Ishikawa (cell line): ENCODE results near the gene SLC1A2.

Experiments
- CEBPB ChIP-seq: IDR thresholded peaks from 2 replicates; pipeline ENCODE4 v1.6.1; 2012
- CREB1 ChIP-seq: IDR thresholded peaks from 2 replicates; pipeline ENCODE4 v1.6.1; 2012; ENCODE audit warnings: low read depth
- EGR1 ChIP-seq: IDR thresholded peaks from 2 replicates; pipeline ENCODE4 v1.6.1; 2012
- EP300 ChIP-seq: IDR thresholded peaks from 2 replicates; pipeline ENCODE4 v1.6.1; 2012; ENCODE audit warnings: borderline replicate concordance
- FOXM1 ChIP-seq: IDR thresholded peaks from 2 replicates; pipeline ENCODE4 v1.6.1; 2012; ENCODE audit warnings: low read depth, borderline replicate concordance
- NFIC ChIP-seq: IDR thresholded peaks from 2 replicates; pipeline ENCODE4 v1.6.1; 2012
- RAD21 ChIP-seq: IDR thresholded peaks from 2 replicates; pipeline ENCODE4 v1.6.1; 2012; ENCODE audit warnings: low read depth
- TAF1 ChIP-seq: IDR thresholded peaks from 2 replicates; pipeline ENCODE4 v1.6.1; 2012; ENCODE audit warnings: low read depth, mild to moderate bottlenecking
- TCF12 ChIP-seq: IDR thresholded peaks from 2 replicates; pipeline ENCODE4 v1.6.1; 2012; ENCODE audit warnings: low read depth
- TEAD4 ChIP-seq: IDR thresholded peaks from 2 replicates; pipeline ENCODE4 v1.6.1; 2012
- YY1 ChIP-seq: IDR thresholded peaks from 2 replicates; pipeline ENCODE4 v1.6.1; 2012; ENCODE audit warnings: low read depth
- ZBTB7A ChIP-seq: IDR thresholded peaks from 2 replicates; pipeline ENCODE4 v1.6.1; 2012; ENCODE audit warnings: low read depth
- TF ChIP-seq, protein P1 (sequence below): IDR thresholded peaks from 2 replicates; pipeline ENCODE4 v1.6.1; 2012; ENCODE audit warnings: low read depth, mild to moderate bottlenecking
- TF ChIP-seq, protein P2 (sequence below): IDR thresholded peaks from 2 replicates; pipeline ENCODE4 v1.6.1; 2012
- TF ChIP-seq, protein P3 (sequence below): IDR thresholded peaks from 2 replicates; pipeline ENCODE4 v1.6.1; 2012

Gene SLC1A2

DNA sequence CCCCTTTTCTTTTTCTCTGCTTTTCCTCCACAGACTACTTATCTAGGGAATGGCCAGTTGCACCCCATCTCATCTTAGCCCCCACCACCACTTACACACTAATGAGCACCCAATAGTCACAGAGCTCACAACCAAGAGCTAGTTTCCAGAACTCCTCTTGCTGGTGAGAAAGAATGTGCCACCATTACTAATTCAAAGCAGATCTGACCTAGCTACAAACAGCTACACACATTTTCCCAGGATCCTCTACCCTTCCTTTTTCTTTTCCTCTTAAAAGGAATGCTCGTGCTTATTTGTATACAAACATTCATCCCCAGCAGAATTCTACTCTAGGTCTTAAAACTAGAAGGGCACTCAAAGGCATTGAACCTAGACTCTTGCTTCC, 143.6 kb downstream of the SLC1A2 start:
- TF ChIP-seq NFIC, result no peak

DNA sequence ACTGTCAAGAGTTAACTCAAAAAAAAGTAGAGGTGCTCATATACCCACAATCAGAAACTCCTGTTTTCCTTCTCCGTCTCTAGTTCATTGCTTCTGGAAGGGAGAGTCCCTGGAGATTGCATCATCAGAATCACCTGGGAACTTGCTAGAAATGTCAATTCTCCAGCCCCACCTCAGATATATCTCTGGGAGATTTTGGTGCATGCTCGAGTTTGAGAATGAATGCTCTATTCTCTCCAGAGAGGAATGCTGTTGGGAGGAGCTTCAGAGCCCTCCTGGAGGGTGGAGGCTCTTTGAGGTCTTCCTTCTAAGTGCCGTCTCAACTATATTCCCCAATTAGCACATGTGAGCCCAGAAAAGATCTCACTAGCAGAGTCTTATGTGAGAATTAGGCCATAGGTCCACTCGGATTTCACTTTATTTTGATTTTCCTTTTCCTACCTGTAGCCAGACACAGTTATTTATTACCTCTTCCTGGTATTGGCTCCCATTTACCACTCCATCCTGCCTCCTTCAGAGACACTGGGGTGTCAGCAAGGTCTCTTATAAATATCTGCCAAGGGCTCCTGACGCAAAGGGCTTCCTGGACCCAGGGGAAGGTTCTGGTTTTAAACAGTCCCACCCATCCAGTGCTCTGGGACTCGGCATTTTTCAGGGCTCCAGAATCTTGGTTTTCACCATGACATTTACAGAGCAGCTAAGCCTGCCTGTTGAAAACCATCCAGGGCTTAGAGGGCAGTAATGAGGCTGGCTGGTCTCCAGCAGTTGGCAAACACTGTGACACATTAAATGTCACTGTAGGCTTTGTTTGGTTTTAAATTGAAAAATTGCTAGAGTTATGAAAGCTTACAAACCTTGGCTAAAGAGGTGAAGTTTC, 144.2 kb downstream of the SLC1A2 start:
- TF ChIP-seq CREB1 (no peak), CEBPB (peak; percentile 83), EP300 (no peak), EGR1 (no peak), TAF1 (no peak), TCF12 (no peak), TEAD4 (no peak), ZBTB7A (no peak), YY1 (no peak), RAD21 (peak; percentile 4; the same call in 1 of the 2 replicates), NFIC (peak; percentile 73), FOXM1 (peak; percentile 51; the same call in 1 of the 2 replicates)
- TF ChIP-seq, protein P1, sequence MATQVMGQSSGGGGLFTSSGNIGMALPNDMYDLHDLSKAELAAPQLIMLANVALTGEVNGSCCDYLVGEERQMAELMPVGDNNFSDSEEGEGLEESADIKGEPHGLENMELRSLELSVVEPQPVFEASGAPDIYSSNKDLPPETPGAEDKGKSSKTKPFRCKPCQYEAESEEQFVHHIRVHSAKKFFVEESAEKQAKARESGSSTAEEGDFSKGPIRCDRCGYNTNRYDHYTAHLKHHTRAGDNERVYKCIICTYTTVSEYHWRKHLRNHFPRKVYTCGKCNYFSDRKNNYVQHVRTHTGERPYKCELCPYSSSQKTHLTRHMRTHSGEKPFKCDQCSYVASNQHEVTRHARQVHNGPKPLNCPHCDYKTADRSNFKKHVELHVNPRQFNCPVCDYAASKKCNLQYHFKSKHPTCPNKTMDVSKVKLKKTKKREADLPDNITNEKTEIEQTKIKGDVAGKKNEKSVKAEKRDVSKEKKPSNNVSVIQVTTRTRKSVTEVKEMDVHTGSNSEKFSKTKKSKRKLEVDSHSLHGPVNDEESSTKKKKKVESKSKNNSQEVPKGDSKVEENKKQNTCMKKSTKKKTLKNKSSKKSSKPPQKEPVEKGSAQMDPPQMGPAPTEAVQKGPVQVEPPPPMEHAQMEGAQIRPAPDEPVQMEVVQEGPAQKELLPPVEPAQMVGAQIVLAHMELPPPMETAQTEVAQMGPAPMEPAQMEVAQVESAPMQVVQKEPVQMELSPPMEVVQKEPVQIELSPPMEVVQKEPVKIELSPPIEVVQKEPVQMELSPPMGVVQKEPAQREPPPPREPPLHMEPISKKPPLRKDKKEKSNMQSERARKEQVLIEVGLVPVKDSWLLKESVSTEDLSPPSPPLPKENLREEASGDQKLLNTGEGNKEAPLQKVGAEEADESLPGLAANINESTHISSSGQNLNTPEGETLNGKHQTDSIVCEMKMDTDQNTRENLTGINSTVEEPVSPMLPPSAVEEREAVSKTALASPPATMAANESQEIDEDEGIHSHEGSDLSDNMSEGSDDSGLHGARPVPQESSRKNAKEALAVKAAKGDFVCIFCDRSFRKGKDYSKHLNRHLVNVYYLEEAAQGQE, result no peak
- TF ChIP-seq, protein P2, sequence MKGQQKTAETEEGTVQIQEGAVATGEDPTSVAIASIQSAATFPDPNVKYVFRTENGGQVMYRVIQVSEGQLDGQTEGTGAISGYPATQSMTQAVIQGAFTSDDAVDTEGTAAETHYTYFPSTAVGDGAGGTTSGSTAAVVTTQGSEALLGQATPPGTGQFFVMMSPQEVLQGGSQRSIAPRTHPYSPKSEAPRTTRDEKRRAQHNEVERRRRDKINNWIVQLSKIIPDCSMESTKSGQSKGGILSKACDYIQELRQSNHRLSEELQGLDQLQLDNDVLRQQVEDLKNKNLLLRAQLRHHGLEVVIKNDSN, result no peak
- TF ChIP-seq, protein P3, sequence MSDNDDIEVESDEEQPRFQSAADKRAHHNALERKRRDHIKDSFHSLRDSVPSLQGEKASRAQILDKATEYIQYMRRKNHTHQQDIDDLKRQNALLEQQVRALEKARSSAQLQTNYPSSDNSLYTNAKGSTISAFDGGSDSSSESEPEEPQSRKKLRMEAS, result no peak

DNA sequence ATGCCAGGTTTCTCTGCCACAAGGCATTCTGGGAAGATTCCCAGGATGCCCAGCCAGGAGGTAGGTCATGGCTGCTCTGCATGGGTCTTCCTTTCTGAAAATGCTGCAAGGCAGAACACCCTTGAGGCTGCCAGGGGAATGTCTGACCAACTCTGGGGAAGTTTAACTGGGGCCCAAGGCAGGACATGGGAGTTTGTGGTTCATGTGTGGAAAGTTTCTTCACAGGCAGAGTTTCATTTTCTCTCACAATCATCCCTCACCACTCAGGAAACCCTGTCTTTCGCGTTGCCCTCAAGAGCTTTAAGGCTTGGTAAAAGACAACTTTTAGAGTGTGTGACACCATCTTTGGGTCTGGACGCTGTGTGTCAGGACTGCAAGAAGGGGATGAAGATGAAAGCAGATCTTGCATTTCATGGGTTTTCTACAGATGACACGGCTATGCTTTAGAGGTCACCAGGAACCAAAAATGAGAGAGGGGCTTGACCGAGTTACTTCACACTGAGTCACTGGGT, 146.9 kb downstream of the SLC1A2 start:
- TF ChIP-seq FOXM1, result no peak

DNA sequence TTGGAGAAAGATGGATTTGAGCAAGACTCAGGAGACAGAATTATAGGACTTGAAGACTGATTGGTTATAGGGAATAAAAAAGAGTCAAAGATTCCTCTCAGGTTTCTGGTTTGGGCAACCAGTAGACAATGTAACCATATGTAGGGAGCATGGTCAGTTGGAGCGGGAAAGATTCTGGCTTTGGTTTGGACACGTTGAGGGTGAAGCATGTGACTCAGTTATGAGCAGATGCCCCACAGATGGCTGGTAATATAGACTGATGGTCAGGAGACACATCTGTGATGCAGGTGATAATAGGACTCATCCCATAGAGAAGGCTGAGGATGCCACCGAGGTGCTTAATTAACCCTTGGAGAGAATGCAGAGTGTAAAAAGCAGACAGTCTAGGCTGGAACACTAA, 148.3 kb downstream of the SLC1A2 start:
- TF ChIP-seq, protein P2, result no peak
- TF ChIP-seq FOXM1 (no peak), ZBTB7A (no peak), RAD21 (no peak), TCF12 (no peak), EP300 (no peak), CREB1 (no peak), TAF1 (no peak), YY1 (no peak)
- TF ChIP-seq, protein P1, result no peak

DNA sequence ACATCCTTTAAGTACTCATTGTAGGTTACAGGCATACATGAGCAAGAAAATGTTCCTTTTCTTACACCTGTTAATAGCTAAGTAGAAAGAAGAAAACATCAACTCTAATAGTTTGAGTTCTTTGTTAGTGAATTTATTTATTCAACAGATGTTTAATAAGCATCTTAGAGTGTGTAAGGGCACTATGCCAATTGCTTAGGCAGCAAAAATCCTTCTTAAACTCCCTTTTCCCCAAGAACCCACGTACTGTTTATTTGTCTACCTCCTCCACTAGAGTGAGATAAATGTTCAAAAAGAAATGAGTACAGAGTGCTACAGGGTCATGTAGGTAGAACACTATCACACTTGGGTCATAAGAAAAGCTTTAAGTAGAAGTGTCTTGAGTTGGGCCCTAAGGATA, 149.0 kb downstream of the SLC1A2 start:
- TF ChIP-seq TAF1 (no peak), FOXM1 (no peak), EGR1 (no peak), YY1 (no peak)
- TF ChIP-seq, protein P2, result no peak

DNA sequence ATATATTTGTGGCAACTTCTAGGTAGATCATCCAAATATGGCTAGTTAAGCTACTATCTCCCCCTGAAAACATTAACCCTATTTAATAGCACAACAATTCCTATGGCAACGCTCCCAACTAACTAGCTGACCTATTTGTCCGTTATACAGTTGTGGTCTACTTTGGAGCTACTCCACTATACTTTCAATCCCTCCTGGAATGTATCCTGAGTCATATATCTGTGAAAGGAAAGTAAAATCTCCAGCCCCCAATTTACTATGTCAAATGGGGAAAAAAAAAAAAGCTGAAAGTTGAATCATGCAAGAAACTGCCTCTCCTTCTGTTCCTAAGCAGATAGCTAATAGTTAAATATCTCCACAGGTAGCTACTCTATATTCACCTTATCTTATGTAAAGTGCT, 151.9 kb downstream of the SLC1A2 start:
- TF ChIP-seq, protein P2, result no peak
- TF ChIP-seq TAF1 (no peak), EP300 (no peak), CEBPB (no peak), TEAD4 (no peak), RAD21 (no peak), CREB1 (no peak), ZBTB7A (no peak)
- TF ChIP-seq, protein P3, result no peak
- TF ChIP-seq, protein P1, result no peak
